ENCODE results near the gene USH2A.

The USH2A gene

DNA sequence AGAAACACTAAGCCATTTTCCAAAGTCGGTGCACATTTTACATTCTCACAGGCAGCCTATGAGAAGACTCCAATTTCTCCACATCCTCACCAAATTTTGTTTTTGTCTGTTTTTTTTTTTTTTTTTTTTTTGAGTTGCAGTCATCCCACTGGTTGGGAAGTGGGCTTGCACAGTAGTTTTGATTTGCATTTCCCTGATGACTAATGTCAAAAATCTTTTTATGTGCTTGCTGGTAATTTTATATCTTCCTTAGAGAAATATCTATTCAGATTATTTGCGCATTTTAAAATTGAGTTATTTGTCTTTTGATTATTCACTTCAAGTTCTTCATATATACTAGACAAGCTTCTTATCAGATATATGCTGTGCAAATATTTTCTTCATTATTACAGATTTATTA lies 141.5 kb downstream of the USH2A start:
- DNase-seq (ENCODE audit: low spot score) = no peak

DNA sequence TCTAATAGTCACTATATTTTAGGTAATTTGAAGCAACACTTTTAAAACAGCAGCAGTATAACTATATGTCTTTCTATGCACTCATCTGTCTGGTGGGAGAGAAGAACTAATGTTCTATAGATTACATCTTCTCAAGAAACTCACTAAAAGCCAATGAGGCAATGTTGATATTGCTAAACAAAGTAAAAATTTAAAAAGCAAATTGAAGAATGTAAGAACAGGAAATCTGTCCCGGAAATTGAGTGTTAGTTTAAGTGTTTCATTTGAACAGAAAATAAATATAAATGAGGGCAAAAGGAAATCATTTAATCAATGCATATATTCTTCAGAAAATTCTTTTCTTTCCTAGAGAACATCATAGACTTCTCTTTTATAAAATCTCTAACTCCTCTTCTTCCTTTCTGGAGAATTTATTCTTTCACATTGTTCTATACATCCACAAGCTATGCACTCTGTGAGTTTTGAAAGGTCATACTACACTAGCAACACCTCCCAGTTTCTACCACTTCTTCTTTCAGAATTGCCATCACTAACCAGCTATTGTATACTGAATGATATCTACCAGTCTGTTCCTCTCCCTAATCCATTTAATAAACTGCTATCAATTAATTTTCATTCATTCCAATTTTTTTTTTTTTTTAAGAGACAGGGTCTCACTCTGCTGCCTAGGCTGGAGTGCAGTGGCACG lies 153.0 kb downstream of the USH2A start:
- no peak for DNase-seq (ENCODE audit: low spot score)

DNA sequence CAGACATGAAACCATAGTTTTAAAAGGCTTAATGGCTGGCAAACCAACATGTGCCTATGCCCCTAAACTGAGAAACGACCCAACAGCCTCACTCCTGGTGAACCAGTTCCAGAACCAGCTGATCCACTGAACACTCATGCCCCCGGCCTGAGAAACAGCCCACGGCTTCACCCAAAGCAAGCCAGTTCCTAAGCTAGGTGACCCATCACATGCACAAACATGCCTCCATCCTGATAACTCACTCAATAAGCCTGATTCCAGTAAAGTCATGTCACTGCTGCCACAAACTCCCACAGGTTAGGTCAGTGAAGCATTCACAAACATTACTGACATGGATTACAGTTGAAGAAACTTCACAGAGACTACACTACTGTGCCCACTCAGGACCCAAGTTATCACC lies 161.6 kb downstream of the USH2A start:
- DNase-seq (ENCODE audit: low spot score) = no peak

DNA sequence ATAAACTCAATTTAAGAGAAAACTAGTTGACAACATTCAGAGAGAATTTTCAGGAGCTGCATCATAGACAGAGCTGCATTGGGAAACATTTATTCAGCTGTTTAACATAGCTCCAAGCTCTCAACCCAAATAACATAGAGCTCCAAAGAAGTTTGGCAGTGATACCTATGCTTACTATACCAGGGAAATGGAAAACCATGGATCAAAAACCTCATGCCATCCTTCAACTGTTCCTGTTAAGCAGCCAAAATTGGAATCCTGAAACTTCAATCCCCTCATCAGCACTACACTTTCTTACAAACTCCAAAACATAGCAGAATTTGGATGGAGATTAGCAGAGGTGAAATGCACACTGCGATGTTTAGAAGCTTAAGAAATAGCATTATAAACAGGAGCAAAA lies 164.4 kb downstream of the USH2A start:
- no peak for DNase-seq (ENCODE audit: low spot score)

DNA sequence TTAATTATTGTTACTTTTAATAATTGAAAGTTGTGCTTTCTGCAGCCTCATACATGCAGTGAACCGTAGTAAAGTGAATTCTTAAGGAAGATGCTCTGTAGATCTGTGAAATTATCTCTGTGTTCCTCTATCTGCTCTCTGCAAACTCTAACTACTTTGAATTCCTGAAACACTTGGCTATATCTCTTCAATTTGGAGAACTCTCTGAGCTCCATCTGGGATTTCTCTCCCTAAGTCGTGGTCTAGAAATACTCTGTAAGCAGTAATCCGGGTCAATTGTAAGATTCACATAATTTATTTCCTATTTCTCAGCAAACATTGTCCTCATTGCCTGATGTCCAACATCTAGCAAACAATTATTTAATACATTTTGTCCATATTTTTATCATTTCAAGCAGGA lies 164.9 kb downstream of the USH2A start:
- no peak for DNase-seq (ENCODE audit: low spot score)

DNA sequence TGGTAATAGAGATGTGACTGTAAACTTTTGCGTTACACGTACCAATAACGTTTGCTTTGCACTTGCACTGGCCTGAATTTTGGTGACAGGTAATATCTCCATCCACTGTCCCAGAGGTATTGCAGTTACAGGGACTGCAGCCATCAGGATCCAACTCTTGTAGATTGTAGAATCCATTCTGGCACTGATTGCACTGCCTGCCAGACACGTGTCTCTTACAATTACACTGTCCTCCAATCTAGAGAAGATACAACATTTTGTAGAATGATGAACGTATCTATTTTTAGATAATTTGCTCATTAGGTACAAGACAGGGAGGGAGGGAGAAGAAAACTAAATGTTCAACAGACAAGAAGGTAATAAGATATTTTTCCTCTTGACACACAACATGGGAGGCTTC lies 172.4 kb downstream of the USH2A start:
- no peak for DNase-seq (ENCODE audit: low spot score)

DNA sequence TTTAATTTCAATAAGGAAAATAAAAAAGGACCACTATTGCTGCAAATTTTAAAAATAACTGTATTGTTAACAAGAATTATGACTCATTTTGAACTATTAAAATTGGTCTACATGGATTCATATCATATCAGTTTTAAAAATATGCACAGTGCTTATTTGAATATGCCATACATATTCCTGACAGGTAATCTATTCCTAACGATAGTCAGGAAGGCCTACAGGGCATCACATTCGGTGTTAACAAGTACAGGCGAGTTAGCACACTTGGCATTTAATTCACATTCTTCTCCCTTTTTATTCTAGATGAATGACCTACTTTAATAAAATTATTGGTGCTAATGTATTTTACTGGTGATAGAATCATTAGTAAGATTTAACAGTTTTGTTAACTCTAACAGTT lies 174.6 kb downstream of the USH2A start:
- no peak for DNase-seq (ENCODE audit: low spot score)

DNA sequence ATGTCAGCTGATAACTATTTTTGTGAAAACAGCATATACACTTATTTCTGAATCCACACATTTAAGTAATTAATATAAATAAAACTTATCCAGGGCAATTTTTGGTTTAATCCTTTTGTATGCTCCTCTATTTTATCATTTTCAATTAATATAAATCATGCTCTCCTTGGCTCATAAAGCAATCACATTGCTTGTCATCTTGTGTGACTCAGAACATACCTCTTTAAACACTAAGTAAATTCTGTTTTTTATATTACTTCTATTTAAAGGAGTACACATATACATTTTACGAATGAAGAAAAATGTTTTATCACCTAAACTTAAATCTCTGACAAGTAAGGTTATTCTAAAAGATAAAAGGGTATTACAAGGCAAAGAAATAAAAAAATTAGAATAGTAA lies 175.3 kb downstream of the USH2A start:
- no peak for DNase-seq (ENCODE audit: low spot score)

DNA sequence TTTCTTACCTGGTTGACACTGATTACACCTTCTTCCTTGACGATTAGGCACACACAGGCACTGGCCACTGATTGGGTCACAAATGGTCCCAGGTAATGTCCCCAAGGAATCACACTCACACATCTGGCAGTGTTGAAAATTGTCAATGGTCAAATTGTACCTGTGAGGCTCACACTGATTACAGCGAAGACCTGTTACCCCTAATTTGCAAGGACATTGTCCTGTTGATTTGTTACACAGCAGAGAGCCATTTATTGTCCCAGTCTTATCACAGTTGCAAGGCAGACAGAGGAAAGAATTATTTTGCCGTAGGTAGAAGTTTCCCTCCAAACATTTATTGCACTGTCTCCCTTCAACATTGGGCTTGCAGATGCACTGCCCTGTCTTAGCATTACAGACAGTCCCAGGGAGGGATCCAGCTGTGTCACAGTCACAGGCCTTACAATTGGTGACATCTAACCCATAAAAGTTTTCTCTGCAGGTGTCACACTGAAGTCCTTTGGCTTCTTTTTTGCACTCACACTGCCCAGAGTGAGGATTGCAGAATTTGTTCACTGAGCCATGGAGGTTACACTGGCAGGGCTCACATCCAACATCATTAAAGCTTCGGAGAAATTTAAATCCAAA lies 176.6 kb downstream of the USH2A start:
- no peak for DNase-seq (ENCODE audit: low spot score)

DNA sequence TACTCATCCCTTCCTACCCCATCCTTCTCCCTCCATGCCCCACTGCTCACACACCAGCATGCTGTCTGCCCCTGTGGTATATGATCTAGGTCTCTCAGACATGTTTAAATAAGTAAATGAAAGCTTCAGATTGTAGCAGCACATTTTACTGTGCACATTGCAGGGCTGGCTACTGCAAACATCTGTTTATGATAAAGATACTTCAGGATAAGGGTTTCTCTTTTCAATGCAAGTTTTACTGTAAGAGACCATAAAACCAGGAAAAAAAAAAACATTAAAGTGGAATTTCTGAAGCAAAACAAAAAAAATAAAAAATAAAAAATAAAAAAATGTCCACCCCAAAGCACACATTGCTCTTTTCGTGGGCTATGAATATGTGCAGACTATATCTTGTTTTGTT lies 184.4 kb downstream of the USH2A start:
- no peak for DNase-seq (ENCODE audit: low spot score)

DNA sequence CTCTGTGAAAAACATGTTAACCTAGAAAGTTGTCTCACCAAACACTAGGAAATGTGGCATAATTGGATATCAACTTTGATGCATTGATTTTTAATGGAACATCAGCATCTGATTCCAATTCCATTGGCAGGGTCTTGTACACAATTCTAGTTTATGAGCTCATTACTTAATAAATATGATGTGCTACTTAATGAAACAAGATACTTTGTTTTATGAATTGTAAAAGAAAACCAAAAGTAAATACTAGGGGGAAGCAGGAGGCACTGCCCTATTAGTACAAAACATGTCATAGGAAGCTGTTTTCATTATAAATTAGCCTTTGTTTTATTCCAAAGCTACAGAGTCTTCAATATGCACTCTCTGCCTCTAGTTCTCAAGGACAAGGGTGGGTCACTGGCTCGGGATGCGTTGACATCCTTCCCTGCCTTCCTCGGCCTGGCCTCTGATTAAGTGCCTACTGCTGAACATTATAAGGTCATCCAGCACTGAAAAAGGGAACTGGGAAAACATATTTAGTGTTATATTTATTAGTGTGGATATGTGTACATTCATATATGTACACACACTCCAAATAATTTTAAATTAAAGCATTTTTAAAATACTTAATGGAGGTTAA lies 185.2 kb downstream of the USH2A start:
- DNase-seq (ENCODE audit: low spot score) = no peak

DNA sequence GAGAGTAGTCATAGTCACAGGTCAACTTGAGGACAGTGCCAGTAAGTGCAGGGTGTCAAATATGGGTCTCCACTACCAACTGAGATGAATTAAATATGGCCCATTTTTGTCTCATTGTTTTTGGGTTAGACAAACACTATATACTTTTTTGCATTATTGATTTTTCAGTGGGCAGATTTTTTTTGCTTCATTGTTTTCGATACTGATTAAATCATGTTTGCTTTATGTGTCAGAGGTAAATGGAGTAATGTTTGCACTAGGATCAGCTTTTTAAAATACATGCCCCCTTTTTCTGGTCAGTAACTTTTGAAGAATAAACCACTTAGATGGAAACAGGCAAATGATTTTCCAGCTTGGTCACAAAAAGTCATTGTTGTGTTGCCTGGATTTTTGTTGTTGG lies 199.0 kb downstream of the USH2A start:
- no peak for DNase-seq (ENCODE audit: low spot score)

DNA sequence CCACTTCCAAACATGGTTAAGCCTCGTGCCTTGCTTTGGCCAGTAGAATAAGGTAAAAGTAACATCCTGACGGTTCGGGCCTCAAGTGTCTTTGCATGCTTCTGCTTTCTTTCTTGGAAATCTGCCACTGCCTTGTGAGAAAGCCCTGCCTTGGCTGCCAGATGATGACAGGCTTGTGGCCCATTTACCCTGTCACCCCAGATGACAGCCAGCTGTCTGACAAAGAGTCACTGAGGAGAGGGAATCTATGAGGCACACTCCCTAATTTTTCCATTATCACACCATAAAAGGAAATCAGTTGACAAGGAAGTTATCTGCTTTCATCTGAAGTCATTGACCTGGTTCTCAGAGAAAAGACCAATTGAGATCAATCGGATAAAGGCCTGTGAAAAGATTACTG lies 199.8 kb downstream of the USH2A start:
- DNase-seq (ENCODE audit: low spot score) = peak; percentile 77

DNA sequence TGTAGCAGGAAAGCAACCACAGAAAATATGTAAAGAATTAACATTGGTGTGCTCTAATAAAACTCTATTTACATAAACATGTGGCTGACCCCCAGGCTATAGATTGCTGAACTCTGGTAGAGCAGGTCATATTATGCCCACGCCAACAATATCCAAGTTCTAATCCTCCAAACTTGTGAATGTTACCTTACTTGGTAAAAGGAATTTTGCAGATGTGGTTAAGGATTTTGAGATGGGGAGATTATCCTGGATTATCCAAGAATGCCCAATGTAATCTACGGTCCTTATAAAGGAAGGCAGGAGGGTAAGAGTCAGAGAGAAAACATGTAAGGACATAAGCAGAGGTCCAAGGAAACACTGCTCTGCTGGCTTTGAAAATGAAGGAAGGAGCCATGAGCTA lies 201.0 kb downstream of the USH2A start:
- no peak for DNase-seq (ENCODE audit: low spot score)

DNA sequence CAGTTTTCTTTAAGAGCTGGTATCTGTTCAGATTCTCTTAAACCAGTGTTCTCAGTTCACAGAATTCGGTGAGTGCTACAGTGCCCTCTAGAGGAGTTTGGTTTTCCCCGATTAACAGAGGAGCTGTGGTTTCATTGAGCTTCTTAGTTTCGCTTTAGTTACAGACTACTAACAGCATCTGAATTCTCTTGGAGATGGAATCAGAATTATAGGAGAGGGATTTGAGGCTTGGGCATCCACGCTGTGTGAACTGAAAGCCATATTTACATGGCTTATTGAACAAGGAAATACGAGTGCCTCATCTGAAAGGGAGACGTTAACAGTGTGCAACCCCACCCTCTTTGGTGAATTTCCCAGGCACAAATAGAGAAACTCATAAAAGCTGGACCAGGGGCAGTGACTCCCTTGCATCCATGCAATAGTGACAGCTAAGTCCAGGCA lies 202.0 kb downstream of the USH2A start:
- DNase-seq (ENCODE audit: low spot score) = peak; percentile 72

DNA sequence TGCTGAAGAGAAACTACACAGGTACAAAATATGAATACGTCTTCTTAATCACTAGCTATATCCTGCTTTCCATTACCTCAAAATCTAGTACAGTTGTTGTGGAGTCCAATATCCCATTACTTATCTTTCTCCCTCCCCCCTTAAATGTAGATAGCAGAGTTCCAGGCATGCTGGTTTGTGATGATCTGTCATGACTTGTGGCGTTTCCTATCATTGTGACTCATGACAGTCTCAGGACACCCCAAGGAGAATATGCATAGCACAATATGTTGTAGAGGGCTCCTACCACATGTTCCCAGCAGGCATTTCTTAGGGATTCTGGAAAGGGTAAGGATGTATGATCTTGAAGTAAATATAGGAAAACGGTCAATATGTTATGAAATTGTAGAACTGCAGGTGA lies 206.9 kb downstream of the USH2A start:
- no peak for DNase-seq (ENCODE audit: low spot score)

DNA sequence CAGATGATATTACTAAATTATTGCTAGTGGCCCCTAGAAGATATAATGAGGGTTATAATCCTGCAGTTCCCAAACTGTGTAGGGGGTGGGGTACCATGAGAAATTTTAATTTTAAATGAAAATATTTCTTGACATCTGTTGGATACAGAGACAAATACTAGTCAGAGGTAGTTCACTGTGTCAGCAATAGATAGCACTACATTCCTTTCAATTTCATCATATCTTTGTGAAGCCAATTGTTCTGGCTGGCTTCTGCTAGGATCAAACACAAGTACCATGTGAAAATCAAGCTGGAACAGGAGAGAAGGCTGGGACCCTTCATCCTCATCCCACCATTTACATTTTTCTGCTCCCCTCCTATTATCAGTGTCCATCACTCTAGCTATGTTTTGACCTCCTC lies 208.1 kb downstream of the USH2A start:
- DNase-seq (ENCODE audit: low spot score) = no peak

DNA sequence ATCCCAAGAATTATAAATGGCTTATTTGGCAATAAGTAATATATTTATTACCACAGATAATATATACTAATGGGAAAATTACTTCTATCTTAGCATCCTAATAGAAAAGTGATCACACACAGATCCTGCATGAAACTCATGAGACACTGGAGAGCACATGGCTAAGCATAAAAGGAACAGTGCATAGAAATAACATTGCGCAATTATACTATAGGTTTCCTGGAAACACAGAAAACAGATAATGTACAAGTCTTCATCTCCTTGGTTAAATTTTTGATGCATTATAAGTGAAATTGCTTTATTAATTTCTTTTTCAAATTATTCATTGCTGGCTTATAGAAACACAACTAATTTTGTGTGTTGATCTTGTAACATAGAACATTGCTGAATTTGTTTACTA lies 210.4 kb downstream of the USH2A start:
- DNase-seq (ENCODE audit: low spot score) = no peak

DNA sequence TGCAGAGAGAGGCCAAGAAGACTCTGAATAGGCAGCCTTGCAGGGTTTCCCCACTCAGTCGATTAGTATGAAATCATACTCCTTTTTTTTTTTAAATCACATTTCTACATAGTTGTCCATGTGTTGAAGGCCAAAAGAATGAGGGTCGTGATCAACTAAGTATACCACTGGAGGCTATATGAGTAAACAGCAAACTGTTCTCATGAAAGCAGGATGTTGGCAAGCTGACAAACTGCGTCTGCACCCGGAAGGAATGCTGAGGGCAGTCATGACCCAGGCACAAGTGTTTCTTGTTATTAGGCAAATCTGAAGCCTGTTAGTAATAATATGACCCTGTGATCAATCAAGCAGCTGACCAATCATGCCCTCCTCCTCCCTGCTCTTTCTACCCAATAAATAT lies 213.2 kb downstream of the USH2A start:
- DNase-seq (ENCODE audit: low spot score) = no peak

DNA sequence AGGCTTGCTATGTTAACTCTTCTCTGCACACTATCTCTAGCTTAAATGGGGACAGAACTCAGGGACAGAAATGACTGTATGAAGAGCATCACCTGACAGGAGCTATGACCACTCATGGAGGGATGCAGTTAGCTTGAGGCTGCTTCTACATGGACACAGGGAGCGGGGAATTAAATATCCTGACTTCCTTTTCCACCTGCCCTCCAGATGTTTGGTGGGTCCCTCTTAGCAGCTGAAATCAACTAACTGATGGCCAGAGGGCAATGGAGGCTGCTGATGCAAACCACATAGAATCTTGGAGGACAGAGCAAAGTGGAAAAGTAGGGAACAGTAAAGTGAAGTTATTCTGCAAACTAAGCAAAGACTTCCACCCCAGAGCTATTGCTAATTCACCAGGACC lies 214.1 kb downstream of the USH2A start:
- DNase-seq (ENCODE audit: low spot score) = no peak

DNA sequence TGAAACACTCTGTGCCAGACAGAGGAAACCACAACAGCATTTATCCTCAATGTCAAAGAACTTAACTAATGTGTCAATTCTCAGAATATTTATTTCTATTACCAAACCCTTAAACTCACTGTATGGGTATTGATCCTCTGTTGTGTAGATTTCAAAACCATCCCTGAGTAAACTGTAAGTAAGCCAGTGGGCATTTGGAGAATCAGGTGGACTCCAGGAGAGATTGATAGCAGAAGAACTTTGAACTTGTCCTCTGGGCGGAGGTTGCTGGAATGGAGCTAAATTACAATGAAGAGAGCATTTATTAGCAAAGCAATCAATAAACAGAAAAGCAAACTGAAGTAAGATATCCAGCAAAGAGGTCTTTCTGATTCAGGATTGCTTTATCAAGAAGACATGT lies 216.1 kb downstream of the USH2A start:
- no peak for DNase-seq (ENCODE audit: low spot score)

DNA sequence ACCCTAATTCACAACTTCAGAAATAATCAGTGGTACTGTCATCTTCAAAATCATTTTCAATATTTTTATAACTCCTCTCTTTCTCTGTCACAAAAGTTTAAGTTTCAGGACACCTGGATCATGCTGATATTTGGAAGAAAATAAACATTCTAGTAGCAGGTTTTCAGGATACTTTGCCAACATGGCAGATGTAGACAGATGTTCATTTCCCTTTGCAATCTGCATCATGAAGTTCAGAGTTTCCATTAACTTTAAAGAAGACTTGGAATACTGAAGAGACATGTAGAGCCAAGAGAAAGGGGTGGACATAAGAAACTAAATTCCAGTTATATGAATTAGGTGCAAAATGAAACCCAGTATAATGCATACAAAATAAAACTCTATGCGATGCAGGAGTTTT lies 218.1 kb downstream of the USH2A start:
- DNase-seq (ENCODE audit: low spot score) = no peak

DNA sequence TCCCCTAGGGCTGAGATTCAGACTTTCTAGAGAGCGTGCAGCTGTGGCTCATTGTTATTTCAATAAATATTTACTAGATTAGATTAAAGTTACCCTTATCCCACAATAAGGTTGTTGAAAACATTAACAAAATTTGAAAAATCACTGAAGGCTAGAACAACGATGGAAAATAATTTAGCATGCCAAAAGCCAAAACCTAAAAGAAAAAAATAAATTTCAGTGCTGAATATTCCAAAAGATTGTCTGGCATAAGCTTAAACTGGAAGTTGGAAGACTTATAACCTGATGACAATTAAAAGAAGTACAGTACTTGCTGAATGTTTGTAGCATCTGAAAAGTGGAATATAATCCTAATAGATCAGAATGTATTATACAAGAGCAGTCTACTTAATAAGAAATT lies 221.3 kb downstream of the USH2A start:
- DNase-seq (ENCODE audit: low spot score) = no peak
